ENCODE measurements around the gene PPP1R1B. TPM values are rescaled to one million over a fixed set of nuclear protein-coding genes. Genes with fewer than 3 reads are reported as not detected.

Gene PPP1R1B
- total RNA-seq, 1 donor from 2014 or later = 3.1 TPM

GRCh38 chr17:39600288-39600996 is 26.3 kb upstream of the PPP1R1B start:
- Histone ChIP-seq H3K4me3 (ENCODE audit: low read length in 3 of 3) (no peak overlapping the region), H3K27me3 (ENCODE audit: control insufficient read depth in 3 of 3, insufficient read depth in 3 of 3, low read length in 3 of 3) (peaks cover 91 to 93% (median 93%) of the 10 kb centered on the region in 3 donors), H3K4me1 (ENCODE audit: control insufficient read depth in 3 of 3, insufficient read depth in 3 of 3, low read length in 3 of 3) (peaks cover 2 to 21% (median 19%) of the 10 kb centered on the region in 3 donors)

GRCh38 chr17:39600997-39601597 is 25.7 kb upstream of the PPP1R1B start:
- no peak overlapping the region for H3K4me3 ChIP-seq (ENCODE audit: low read length in 3 of 3)
- H3K27ac ChIP-seq (ENCODE audit: low read depth, low read length) = no peak overlapping the region
- no peaks in the 10 kb centered on the region for H3K9me3 ChIP-seq (ENCODE audit: control insufficient read depth in 3 of 3, low read length in 3 of 3)
- H3K4me1 ChIP-seq (ENCODE audit: control insufficient read depth in 3 of 3, insufficient read depth in 3 of 3, low read length in 3 of 3) = peaks cover 7 to 27% (median 23%) of the 10 kb centered on the region in 3 donors
- no peak overlapping the region for H3K9ac ChIP-seq (ENCODE audit: low read depth in 1 of 3, low read length in 3 of 3)
- no peaks in the 10 kb centered on the region for H3K36me3 ChIP-seq (ENCODE audit: control insufficient read depth in 3 of 3, insufficient read depth in 3 of 3, low read length in 3 of 3)
- peaks cover 91 to 93% (median 93%) of the 10 kb centered on the region in 3 donors for H3K27me3 ChIP-seq (ENCODE audit: control insufficient read depth in 3 of 3, insufficient read depth in 3 of 3, low read length in 3 of 3)

More at GRCh38 chr17:39600288-39600996, 26.3 kb upstream of the PPP1R1B start:
- no peaks in the 10 kb centered on the region for H3K9me3 ChIP-seq (ENCODE audit: control insufficient read depth in 3 of 3, low read length in 3 of 3)
- H3K36me3 ChIP-seq (ENCODE audit: control insufficient read depth in 3 of 3, insufficient read depth in 3 of 3, low read length in 3 of 3) = no peaks in the 10 kb centered on the region
- no peak overlapping the region for H3K9ac ChIP-seq (ENCODE audit: low read depth in 1 of 3, low read length in 3 of 3)
- H3K27ac ChIP-seq (ENCODE audit: low read depth, low read length) = no peak overlapping the region

- Histone ChIP-seq H3K9me3 (ENCODE audit: control insufficient read depth in 3 of 3, low read length in 3 of 3) (no peaks in the 10 kb centered on the region), H3K4me1 (ENCODE audit: control insufficient read depth in 3 of 3, insufficient read depth in 3 of 3, low read length in 3 of 3) (peaks cover 8 to 35% (median 28%) of the 10 kb centered on the region in 3 donors), H3K36me3 (ENCODE audit: control insufficient read depth in 3 of 3, insufficient read depth in 3 of 3, low read length in 3 of 3) (no peaks in the 10 kb centered on the region), H3K4me3 (ENCODE audit: low read length in 3 of 3) (no peak overlapping the region), H3K27ac (ENCODE audit: low read depth, low read length) (no peak overlapping the region), H3K27me3 (ENCODE audit: control insufficient read depth in 3 of 3, insufficient read depth in 3 of 3, low read length in 3 of 3) (peaks cover 92 to 94% (median 93%) of the 10 kb centered on the region in 3 donors), H3K9ac (ENCODE audit: low read depth in 1 of 3, low read length in 3 of 3) (no peak overlapping the region)
Observed at GRCh38 chr17:39601758-39602532, 24.8 kb upstream of the PPP1R1B start.

GRCh38 chr17:39602533-39603303 is 24.0 kb upstream of the PPP1R1B start:
- H3K9ac ChIP-seq (ENCODE audit: low read depth in 1 of 3, low read length in 3 of 3) = no peak overlapping the region
- H3K36me3 ChIP-seq (ENCODE audit: control insufficient read depth in 3 of 3, insufficient read depth in 3 of 3, low read length in 3 of 3) = no peaks in the 10 kb centered on the region
- no peak overlapping the region for H3K27ac ChIP-seq (ENCODE audit: low read depth, low read length)
- no peak overlapping the region for H3K4me3 ChIP-seq (ENCODE audit: low read length in 3 of 3)
- H3K4me1 ChIP-seq (ENCODE audit: control insufficient read depth in 3 of 3, insufficient read depth in 3 of 3, low read length in 3 of 3) = peaks cover 8 to 39% (median 30%) of the 10 kb centered on the region in 3 donors
- no peaks in the 10 kb centered on the region for H3K9me3 ChIP-seq (ENCODE audit: control insufficient read depth in 3 of 3, low read length in 3 of 3)
- peaks cover 93 to 94% (median 94%) of the 10 kb centered on the region in 3 donors for H3K27me3 ChIP-seq (ENCODE audit: control insufficient read depth in 3 of 3, insufficient read depth in 3 of 3, low read length in 3 of 3)

- Histone ChIP-seq H3K4me3 (ENCODE audit: low read length in 3 of 3) (no peak overlapping the region), H3K9ac (ENCODE audit: low read depth in 1 of 3, low read length in 3 of 3) (no peak overlapping the region), H3K9me3 (ENCODE audit: control insufficient read depth in 3 of 3, low read length in 3 of 3) (no peaks in the 10 kb centered on the region), H3K27me3 (ENCODE audit: control insufficient read depth in 3 of 3, insufficient read depth in 3 of 3, low read length in 3 of 3) (peaks cover 93 to 94% (median 94%) of the 10 kb centered on the region in 3 donors), H3K27ac (ENCODE audit: low read depth, low read length) (no peak overlapping the region), H3K36me3 (ENCODE audit: control insufficient read depth in 3 of 3, insufficient read depth in 3 of 3, low read length in 3 of 3) (no peaks in the 10 kb centered on the region), H3K4me1 (ENCODE audit: control insufficient read depth in 3 of 3, insufficient read depth in 3 of 3, low read length in 3 of 3) (peaks cover 8 to 33% (median 25%) of the 10 kb centered on the region in 3 donors)
Observed at GRCh38 chr17:39603304-39604016, 23.3 kb upstream of the PPP1R1B start.

GRCh38 chr17:39604911-39605491 is 21.8 kb upstream of the PPP1R1B start:
- peaks cover 6 to 25% (median 16%) of the 10 kb centered on the region in 3 donors for H3K4me1 ChIP-seq (ENCODE audit: control insufficient read depth in 3 of 3, insufficient read depth in 3 of 3, low read length in 3 of 3)
- no peak overlapping the region for H3K9ac ChIP-seq (ENCODE audit: low read depth in 1 of 3, low read length in 3 of 3)
- no peak overlapping the region for H3K27ac ChIP-seq (ENCODE audit: low read depth, low read length)
- no peaks in the 10 kb centered on the region for H3K9me3 ChIP-seq (ENCODE audit: control insufficient read depth in 3 of 3, low read length in 3 of 3)
- H3K4me3 ChIP-seq (ENCODE audit: low read length in 3 of 3) = no peak overlapping the region
- no peaks in the 10 kb centered on the region for H3K36me3 ChIP-seq (ENCODE audit: control insufficient read depth in 3 of 3, insufficient read depth in 3 of 3, low read length in 3 of 3)
- peaks cover 91 to 96% (median 94%) of the 10 kb centered on the region in 3 donors for H3K27me3 ChIP-seq (ENCODE audit: control insufficient read depth in 3 of 3, insufficient read depth in 3 of 3, low read length in 3 of 3)

- Histone ChIP-seq H3K27me3 (ENCODE audit: control insufficient read depth in 3 of 3, insufficient read depth in 3 of 3, low read length in 3 of 3) (peaks cover 84 to 88% (median 86%) of the 10 kb centered on the region in 3 donors), H3K4me1 (ENCODE audit: control insufficient read depth in 3 of 3, insufficient read depth in 3 of 3, low read length in 3 of 3) (peaks cover 6 to 24% (median 16%) of the 10 kb centered on the region in 3 donors), H3K4me3 (ENCODE audit: low read length in 3 of 3) (peak overlapping the region; percentile 45 to 48 (median 48)), H3K9ac (ENCODE audit: low read depth in 1 of 3, low read length in 3 of 3) (no peak overlapping the region), H3K27ac (ENCODE audit: low read depth, low read length) (no peak overlapping the region), H3K36me3 (ENCODE audit: control insufficient read depth in 3 of 3, insufficient read depth in 3 of 3, low read length in 3 of 3) (no peaks in the 10 kb centered on the region), H3K9me3 (ENCODE audit: control insufficient read depth in 3 of 3, low read length in 3 of 3) (no peaks in the 10 kb centered on the region)
Observed at GRCh38 chr17:39605492-39606433, 21.0 kb upstream of the PPP1R1B start.

- no peak overlapping the region for H3K9ac ChIP-seq (ENCODE audit: low read depth in 1 of 3, low read length in 3 of 3)
- no peak overlapping the region for H3K27ac ChIP-seq (ENCODE audit: low read depth, low read length)
- H3K4me3 ChIP-seq (ENCODE audit: low read length in 3 of 3) = peak overlapping the region in 1 of 3 donors; percentile 48
- H3K27me3 ChIP-seq (ENCODE audit: control insufficient read depth in 3 of 3, insufficient read depth in 3 of 3, low read length in 3 of 3) = peaks cover 81 to 83% (median 81%) of the 10 kb centered on the region in 3 donors
- H3K36me3 ChIP-seq (ENCODE audit: control insufficient read depth in 3 of 3, insufficient read depth in 3 of 3, low read length in 3 of 3) = no peaks in the 10 kb centered on the region
- H3K4me1 ChIP-seq (ENCODE audit: control insufficient read depth in 3 of 3, insufficient read depth in 3 of 3, low read length in 3 of 3) = peaks cover 6 to 24% (median 16%) of the 10 kb centered on the region in 3 donors
- H3K9me3 ChIP-seq (ENCODE audit: control insufficient read depth in 3 of 3, low read length in 3 of 3) = no peaks in the 10 kb centered on the region
Observed at GRCh38 chr17:39606434-39607056, 20.2 kb upstream of the PPP1R1B start.

Measured in skeletal muscle tissue (tissue), 4 donors.